ENCODE data around the gene C17orf107.
A peak's percentile ranks its signal among the peaks of the same experiment; 100 is the strongest.
"Not testable (repeated sequence)": the region's sequence is repeated elsewhere in the genome, so short reads cannot be mapped to it uniquely, and the experiment has no call there.

C17orf107 gene

DNA sequence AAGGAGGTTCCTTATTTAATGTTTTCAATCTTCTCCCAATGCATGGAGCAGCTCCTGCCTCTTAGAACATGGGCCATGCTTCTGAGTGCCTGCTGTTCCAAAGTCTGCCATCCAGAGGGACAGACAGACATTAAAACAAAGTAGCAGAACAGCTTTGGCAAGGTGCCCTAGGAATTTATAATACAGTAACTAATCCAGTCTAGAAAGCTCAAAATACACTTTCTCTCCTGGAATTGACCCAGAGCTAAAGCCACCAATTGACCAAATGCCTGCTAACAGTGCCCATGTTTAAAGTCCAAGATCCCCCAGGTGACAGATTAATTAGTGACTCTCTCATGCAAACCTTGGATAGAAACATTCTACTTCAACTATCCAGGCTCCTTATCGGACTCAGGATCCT, 14.7 kb downstream of the C17orf107 start:
- TF ChIP-seq, protein P1, sequence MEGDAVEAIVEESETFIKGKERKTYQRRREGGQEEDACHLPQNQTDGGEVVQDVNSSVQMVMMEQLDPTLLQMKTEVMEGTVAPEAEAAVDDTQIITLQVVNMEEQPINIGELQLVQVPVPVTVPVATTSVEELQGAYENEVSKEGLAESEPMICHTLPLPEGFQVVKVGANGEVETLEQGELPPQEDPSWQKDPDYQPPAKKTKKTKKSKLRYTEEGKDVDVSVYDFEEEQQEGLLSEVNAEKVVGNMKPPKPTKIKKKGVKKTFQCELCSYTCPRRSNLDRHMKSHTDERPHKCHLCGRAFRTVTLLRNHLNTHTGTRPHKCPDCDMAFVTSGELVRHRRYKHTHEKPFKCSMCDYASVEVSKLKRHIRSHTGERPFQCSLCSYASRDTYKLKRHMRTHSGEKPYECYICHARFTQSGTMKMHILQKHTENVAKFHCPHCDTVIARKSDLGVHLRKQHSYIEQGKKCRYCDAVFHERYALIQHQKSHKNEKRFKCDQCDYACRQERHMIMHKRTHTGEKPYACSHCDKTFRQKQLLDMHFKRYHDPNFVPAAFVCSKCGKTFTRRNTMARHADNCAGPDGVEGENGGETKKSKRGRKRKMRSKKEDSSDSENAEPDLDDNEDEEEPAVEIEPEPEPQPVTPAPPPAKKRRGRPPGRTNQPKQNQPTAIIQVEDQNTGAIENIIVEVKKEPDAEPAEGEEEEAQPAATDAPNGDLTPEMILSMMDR (IDR thresholded peaks at IDR 0.05; ENCODE audit: extremely low read depth, missing control alignments), result no peak
- no peak for DNase-seq (ENCODE audit: low spot score)

DNA sequence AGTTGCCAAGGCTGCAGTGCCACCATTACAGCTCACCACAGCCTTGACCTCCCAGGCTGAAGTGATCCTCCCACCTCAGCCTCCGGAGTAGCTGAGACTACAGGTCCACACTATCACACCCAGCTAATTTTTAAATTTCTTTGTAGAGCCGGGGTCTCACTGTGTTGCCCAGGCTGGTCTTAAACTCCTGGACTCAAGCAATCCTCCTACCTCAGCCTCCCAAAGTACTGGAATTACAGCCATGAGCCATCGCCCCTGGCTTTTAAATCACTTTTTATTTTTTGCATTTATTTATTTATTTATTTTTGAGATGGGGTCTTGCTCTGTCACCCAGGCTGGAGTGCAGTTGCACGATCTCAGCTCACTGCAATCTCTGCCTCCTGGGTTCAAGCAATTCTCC, 15.2 kb downstream of the C17orf107 start:
- not testable (repeated sequence) for DNase-seq (ENCODE audit: low spot score)

DNA sequence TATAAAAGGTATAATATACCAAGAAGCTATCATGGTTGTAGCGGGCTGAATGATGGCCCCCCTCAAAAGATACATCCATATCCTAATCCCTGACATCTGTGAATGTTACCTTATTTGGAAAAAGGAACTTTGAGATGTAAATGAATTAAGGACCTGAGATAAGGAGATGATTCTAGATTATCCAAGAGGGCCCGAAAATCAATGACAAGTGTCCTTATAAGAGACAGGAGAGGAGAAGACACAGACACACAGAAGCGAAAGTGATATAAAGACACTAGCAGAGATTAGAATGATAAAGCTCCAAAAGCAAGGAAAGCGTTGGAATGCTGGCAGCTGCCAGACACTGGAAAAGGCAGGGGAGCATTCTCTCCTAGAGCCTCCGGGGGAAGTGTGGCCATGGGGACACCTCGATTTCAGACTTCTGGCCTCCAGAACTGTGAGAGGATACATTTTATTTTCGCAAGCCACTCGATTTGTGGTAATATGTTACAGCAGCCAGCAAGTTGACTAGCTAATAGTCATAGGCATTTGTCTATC, 20.2 kb downstream of the C17orf107 start:
- no peak for DNase-seq (ENCODE audit: low spot score)
- TF ChIP-seq, protein P1 (IDR thresholded peaks at IDR 0.05; ENCODE audit: extremely low read depth, missing control alignments), result no peak

DNA sequence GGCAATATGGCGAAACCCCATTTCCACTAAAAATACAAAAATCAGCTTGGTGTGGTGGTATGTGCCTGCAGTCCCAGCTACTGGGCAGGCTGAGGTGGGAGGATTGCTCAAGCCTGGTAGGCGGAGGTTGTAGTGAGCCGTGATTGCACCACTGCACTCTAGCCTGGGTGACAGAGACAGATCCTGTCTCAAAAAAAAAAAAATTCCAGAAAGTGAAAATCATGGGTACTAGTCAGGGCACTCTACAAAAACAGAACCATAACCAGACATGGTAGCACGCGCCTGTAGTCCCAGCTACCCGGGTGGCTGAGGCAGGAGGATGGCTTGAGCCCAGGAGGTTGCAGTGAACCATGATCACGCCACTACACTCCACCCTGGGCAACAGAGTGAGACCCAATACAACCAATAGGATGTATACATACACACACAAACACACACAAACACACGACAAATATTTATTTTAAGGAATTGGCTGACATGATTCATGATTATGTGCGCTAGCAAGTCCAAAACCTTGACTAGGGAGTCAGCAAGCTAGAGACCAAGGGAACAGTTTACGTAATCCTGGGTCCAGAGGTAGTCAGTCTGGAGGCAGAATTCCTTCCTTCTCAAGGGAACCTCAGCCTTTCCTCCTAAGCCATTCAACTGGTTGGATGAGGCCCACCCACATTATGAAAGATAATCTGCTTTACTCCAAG, 21.2 kb downstream of the C17orf107 start:
- TF ChIP-seq, protein P1 (IDR thresholded peaks at IDR 0.05; ENCODE audit: extremely low read depth, missing control alignments), result no peak
- no peak for DNase-seq (ENCODE audit: low spot score)

DNA sequence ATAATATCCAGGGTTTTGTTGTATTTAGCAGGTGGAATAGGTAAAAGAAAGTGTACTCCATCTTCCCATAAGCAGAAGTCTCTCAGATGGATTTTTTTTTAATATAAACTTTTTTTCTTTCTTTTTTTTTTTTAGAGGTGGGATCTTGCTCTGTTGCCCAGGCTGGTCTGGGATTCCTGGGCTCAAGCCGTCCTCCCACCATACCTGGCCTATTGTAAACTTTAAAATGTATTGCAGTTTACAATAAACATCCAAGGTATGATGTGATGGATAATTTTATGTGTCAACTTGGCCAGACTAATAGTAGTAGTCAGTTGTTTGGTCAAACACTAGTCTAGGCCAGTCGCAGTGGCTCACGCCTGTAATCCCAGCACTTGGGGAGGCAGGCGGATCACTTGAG, 22.0 kb downstream of the C17orf107 start:
- TF ChIP-seq, protein P1 (IDR thresholded peaks at IDR 0.05; ENCODE audit: extremely low read depth, missing control alignments), result no peak
- DNase-seq (ENCODE audit: low spot score), result no peak

DNA sequence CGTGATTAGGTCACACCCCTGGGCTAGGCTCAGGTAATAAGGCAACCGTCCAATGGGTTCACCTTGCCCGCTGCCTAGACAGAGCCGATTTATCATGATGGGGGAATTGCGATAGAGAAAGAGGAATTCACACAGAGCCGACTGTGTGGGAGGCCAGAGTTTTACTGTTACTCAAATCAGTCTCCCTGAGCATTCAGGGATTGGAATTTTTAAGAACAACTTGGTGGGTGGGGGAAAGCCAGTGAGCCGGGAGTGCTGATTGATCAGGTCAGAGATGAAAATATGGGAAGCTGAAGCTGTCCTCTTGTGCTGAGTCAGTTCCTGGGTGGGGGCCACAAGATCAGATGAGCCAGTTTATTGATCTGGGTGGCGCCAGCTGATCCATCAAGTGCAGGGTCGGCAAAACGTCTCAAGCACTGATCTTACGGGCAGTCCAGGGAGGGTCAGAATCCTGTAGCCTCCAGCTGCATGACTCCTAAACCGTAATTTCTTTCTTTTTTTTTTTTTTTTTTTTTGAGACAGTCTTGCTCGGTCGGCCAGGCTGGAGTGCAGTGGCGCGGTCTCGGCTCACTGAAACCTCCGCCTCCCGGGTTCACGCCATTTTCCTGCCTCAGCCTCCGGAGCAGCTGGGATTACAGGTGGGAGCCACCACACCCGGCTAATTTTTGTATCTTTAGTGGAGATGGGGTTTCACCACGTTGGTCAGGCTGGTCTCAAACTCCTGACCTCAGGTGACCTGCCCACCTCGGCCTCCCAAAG, 27.4 kb downstream of the C17orf107 start:
- not testable (repeated sequence) for DNase-seq (ENCODE audit: low spot score)

DNA sequence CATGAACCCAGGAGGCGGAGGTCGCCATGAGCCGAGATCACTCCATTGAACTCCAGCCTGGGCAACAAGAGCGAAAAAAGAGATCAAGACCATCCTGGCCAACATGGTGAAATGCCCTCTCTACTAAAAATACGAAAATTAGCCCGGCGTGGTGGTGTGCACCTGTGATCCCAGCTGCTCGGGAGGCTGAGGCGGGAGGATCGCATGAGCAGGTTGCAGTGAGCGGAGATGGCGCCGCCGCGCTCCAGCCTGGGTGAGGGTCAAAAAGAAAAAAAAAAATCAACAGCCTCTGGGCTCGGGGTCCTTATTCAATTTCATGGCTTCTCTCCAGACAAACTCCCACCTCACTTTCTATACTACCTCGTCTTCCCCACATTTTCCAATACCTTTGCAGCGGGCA, 29.5 kb downstream of the C17orf107 start:
- TF ChIP-seq, protein P1 (IDR thresholded peaks at IDR 0.05; ENCODE audit: extremely low read depth, missing control alignments), result no peak
- no peak for DNase-seq (ENCODE audit: low spot score)

DNA sequence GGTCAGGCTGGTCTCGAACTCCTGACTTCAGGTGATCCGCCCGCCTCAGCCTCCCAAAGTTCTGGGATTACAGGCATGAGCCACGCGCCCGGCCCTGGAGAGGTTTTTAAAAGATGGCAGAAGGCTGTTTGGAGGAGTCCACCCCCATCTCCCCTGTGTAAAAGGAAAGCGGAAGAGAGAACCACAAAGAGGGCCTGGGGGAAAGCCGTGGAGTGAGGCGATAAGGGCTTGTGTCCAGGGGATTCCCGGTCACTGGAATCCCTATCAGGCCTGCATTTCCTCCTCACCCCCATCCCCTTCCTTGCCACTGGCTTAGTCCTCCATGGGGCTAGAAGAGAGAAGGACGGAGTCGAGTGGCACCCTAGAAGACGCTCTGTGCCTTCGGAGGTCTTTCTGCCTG, 32.6 kb downstream of the C17orf107 start, which contains the start of gene GP1BA:
Gene GP1BA, plus strand, starts transcription at position 315 of the 400 bp plus-strand sequence. CDS start 328 bp downstream, outside the sequence.
- TF ChIP-seq, protein P1 (IDR thresholded peaks at IDR 0.05; ENCODE audit: extremely low read depth, missing control alignments), result no peak
- DNase-seq (ENCODE audit: low spot score), result peak; percentile 53
